ENCODE data around the gene FBXW12. TPM values are rescaled to one million over a fixed set of nuclear protein-coding genes. Genes with fewer than 3 reads are reported as not detected.

Gene FBXW12
- total and polyA plus RNA-seq, 2 experiments from 2014 or later: not detected

GRCh38 chr3:48423883-48424695 is 52.1 kb downstream of the FBXW12 start:
- Histone ChIP-seq H3K27ac (no peak overlapping the region), H3K27me3 (replicated peaks; ENCODE audit: insufficient read depth) (no peaks in the 10 kb centered on the region), H2AFZ (no peak overlapping the region), H3K36me3 (ENCODE audit: low read depth) (no peaks in the 10 kb centered on the region), H3K4me2 (ENCODE audit: unreplicated experiment) (no peak overlapping the region), H3K4me1 (ENCODE audit: insufficient read depth) (peaks cover 3% of the 10 kb centered on the region; the same call in 1 of the 2 replicates), H3K9ac (no peak overlapping the region), H3K4me3 (no peak overlapping the region), H3K9me3 (ENCODE audit: low read depth) (no peaks in the 10 kb centered on the region), H4K20me1 (ENCODE audit: insufficient read depth) (no peaks in the 10 kb centered on the region), H3K79me2 (ENCODE audit: insufficient read depth) (no peaks in the 10 kb centered on the region), H3K9me2 (ENCODE audit: insufficient read depth) (no peaks in the 10 kb centered on the region), H3F3A (ENCODE audit: insufficient read depth) (no peaks in the 10 kb centered on the region)
- in situ Hi-C loops (cut with MboI): no loop called here
- TF ChIP-seq EZH2 (IDR thresholded peaks at IDR 0.05; ENCODE audit: insufficient read depth, poor library complexity, severe bottlenecking) (no peak), EZH2phosphoT487 (IDR thresholded peaks at IDR 0.05; ENCODE audit: insufficient read depth, low read depth) (no peak)
- no peak for DNase-seq
- WGBS, 2 experiments (ENCODE audit: low coverage in 1 of 2, low lambda C conversion rate in 2 of 2, missing lambda C conversion rate in 2 of 2): 89% methylated on average over 27 of the region's 27 CpGs

- 59 to 62% methylated on average over 5 to 13 of the region's 13 CpGs for WGBS, 2 experiments (ENCODE audit: low coverage in 1 of 2, low lambda C conversion rate in 2 of 2, missing lambda C conversion rate in 2 of 2)
- no peak overlapping the region for H3K9ac ChIP-seq
- peaks cover 3% of the 10 kb centered on the region; the same call in 1 of the 2 replicates for H3K4me1 ChIP-seq (ENCODE audit: insufficient read depth)
- H3K79me2 ChIP-seq (ENCODE audit: insufficient read depth): no peaks in the 10 kb centered on the region
- H3K9me3 ChIP-seq (ENCODE audit: low read depth): no peaks in the 10 kb centered on the region
- in situ Hi-C loops (cut with MboI): no loop called here
- no peak overlapping the region for H3K27ac ChIP-seq
- DNase-seq: no peak
- H3K9me2 ChIP-seq (ENCODE audit: insufficient read depth): no peaks in the 10 kb centered on the region
- no peaks in the 10 kb centered on the region for H4K20me1 ChIP-seq (ENCODE audit: insufficient read depth)
- H3K36me3 ChIP-seq (ENCODE audit: low read depth): no peaks in the 10 kb centered on the region
- H2AFZ ChIP-seq: no peak overlapping the region
- H3K4me3 ChIP-seq: no peak overlapping the region
- H3K27me3 ChIP-seq (replicated peaks; ENCODE audit: insufficient read depth): no peaks in the 10 kb centered on the region
- TF ChIP-seq EZH2phosphoT487 (IDR thresholded peaks at IDR 0.05; ENCODE audit: insufficient read depth, low read depth) (no peak), EZH2 (IDR thresholded peaks at IDR 0.05; ENCODE audit: insufficient read depth, poor library complexity, severe bottlenecking) (no peak)
- no peaks in the 10 kb centered on the region for H3F3A ChIP-seq (ENCODE audit: insufficient read depth)
- no peak overlapping the region for H3K4me2 ChIP-seq (ENCODE audit: unreplicated experiment)
Measured at GRCh38 chr3:48425281-48425812, 53.3 kb downstream of the FBXW12 start.

- Histone ChIP-seq H3K4me1 (ENCODE audit: insufficient read depth) (peaks cover 3% of the 10 kb centered on the region; the same call in 1 of the 2 replicates), H3K36me3 (ENCODE audit: low read depth) (no peaks in the 10 kb centered on the region), H3K9me2 (ENCODE audit: insufficient read depth) (no peaks in the 10 kb centered on the region), H3K79me2 (ENCODE audit: insufficient read depth) (no peaks in the 10 kb centered on the region), H3K27me3 (replicated peaks; ENCODE audit: insufficient read depth) (no peaks in the 10 kb centered on the region), H3K4me3 (no peak overlapping the region), H3K9ac (no peak overlapping the region), H3K9me3 (ENCODE audit: low read depth) (no peaks in the 10 kb centered on the region), H2AFZ (no peak overlapping the region), H3F3A (ENCODE audit: insufficient read depth) (no peaks in the 10 kb centered on the region), H3K4me2 (ENCODE audit: unreplicated experiment) (no peak overlapping the region), H3K27ac (no peak overlapping the region), H4K20me1 (ENCODE audit: insufficient read depth) (no peaks in the 10 kb centered on the region)
- TF ChIP-seq EZH2phosphoT487 (IDR thresholded peaks at IDR 0.05; ENCODE audit: insufficient read depth, low read depth) (no peak), EZH2 (IDR thresholded peaks at IDR 0.05; ENCODE audit: insufficient read depth, poor library complexity, severe bottlenecking) (no peak)
- DNase-seq: no peak
- in situ Hi-C loops (cut with MboI): no loop called here
- 30 to 38% methylated on average over 10 to 11 of the region's 11 CpGs for WGBS, 2 experiments (ENCODE audit: low coverage in 1 of 2, low lambda C conversion rate in 2 of 2, missing lambda C conversion rate in 2 of 2)
Measured at GRCh38 chr3:48426401-48426909, 54.4 kb downstream of the FBXW12 start.

GRCh38 chr3:48426944-48427629 is 55.1 kb downstream of the FBXW12 start:
- Histone ChIP-seq H3K4me1 (ENCODE audit: insufficient read depth) (peaks cover 3% of the 10 kb centered on the region; the same call in 1 of the 2 replicates), H4K20me1 (ENCODE audit: insufficient read depth) (no peaks in the 10 kb centered on the region), H3K36me3 (ENCODE audit: low read depth) (no peaks in the 10 kb centered on the region), H3K9ac (no peak overlapping the region), H3K4me3 (no peak overlapping the region), H3K27ac (no peak overlapping the region), H3K9me2 (ENCODE audit: insufficient read depth) (no peaks in the 10 kb centered on the region), H3F3A (ENCODE audit: insufficient read depth) (no peaks in the 10 kb centered on the region), H3K4me2 (ENCODE audit: unreplicated experiment) (no peak overlapping the region), H3K27me3 (replicated peaks; ENCODE audit: insufficient read depth) (no peaks in the 10 kb centered on the region), H2AFZ (no peak overlapping the region), H3K79me2 (ENCODE audit: insufficient read depth) (no peaks in the 10 kb centered on the region), H3K9me3 (ENCODE audit: low read depth) (no peaks in the 10 kb centered on the region)
- DNase-seq: peak; percentile 23
- TF ChIP-seq EZH2 (IDR thresholded peaks at IDR 0.05; ENCODE audit: insufficient read depth, poor library complexity, severe bottlenecking) (no peak), EZH2phosphoT487 (IDR thresholded peaks at IDR 0.05; ENCODE audit: insufficient read depth, low read depth) (no peak)
- 48 to 53% methylated on average over 8 of the region's 8 CpGs for WGBS, 2 experiments (ENCODE audit: low coverage in 1 of 2, low lambda C conversion rate in 2 of 2, missing lambda C conversion rate in 2 of 2)
- in situ Hi-C loops (cut with MboI): no loop called here
